ENCODE data around the gene SIRT2. TPM values are rescaled to one million over a fixed set of nuclear protein-coding genes. Genes with fewer than 3 reads are reported as not detected.

SIRT2 gene
- total RNA-seq, 1 donor from 2014 or later, result 54.2 TPM

GRCh38 chr19:38850976-38851621 lies 48.3 kb downstream of the SIRT2 start:
- Mint-ChIP-seq H3K36me3 (ENCODE audit: low read depth) (peaks cover 4% of the 10 kb centered on the region), H3K9me3 (ENCODE audit: low read depth) (no peaks in the 10 kb centered on the region), H3K27ac (ENCODE audit: unreplicated experiment) (peak overlapping the region; percentile 99), H3K27me3 (ENCODE audit: low read depth) (no peaks in the 10 kb centered on the region), H3K4me1 (ENCODE audit: low read depth) (peaks cover 39% of the 10 kb centered on the region), H3K4me3 (ENCODE audit: unreplicated experiment) (peak overlapping the region; percentile 89)
- TF ChIP-seq CTCF (IDR thresholded peaks at IDR 0.05), result peak; percentile 14
- no peak for DNase-seq (ENCODE audit: low spot score)

- peaks cover 10% of the 10 kb centered on the region for H3K36me3 Mint-ChIP-seq (ENCODE audit: low read depth)
- H3K4me1 Mint-ChIP-seq (ENCODE audit: low read depth), result peaks cover 41% of the 10 kb centered on the region
- TF ChIP-seq CTCF (IDR thresholded peaks at IDR 0.05), result peak; percentile 59
- DNase-seq (ENCODE audit: low spot score), result no peak
- no peaks in the 10 kb centered on the region for H3K9me3 Mint-ChIP-seq (ENCODE audit: low read depth)
- H3K27me3 Mint-ChIP-seq (ENCODE audit: low read depth), result no peaks in the 10 kb centered on the region
- peak overlapping the region; percentile 99 for H3K27ac Mint-ChIP-seq (ENCODE audit: unreplicated experiment)
- peak overlapping the region; percentile 89 for H3K4me3 Mint-ChIP-seq (ENCODE audit: unreplicated experiment)
Measured at GRCh38 chr19:38850436-38850975, 48.9 kb downstream of the SIRT2 start.

GRCh38 chr19:38849860-38850435 lies 49.5 kb downstream of the SIRT2 start, which contains the start of gene HNRNPL:
HNRNPL (minus strand) TSS chr19:38849986; CDS start chr19:38849966, 20 bp downstream.
- Mint-ChIP-seq H3K27me3 (ENCODE audit: low read depth) (no peaks in the 10 kb centered on the region), H3K9me3 (ENCODE audit: low read depth) (no peaks in the 10 kb centered on the region), H3K36me3 (ENCODE audit: low read depth) (peaks cover 13% of the 10 kb centered on the region), H3K4me3 (ENCODE audit: unreplicated experiment) (peak within 1 kb of the TSS; percentile 89), H3K27ac (ENCODE audit: unreplicated experiment) (peak within 1 kb of the TSS; percentile 99), H3K4me1 (ENCODE audit: low read depth) (peaks cover 44% of the 10 kb centered on the region)
- TF ChIP-seq CTCF (IDR thresholded peaks at IDR 0.05), result peak; percentile 76
- DNase-seq (ENCODE audit: low spot score), result peak; percentile 99

- Mint-ChIP-seq H3K9me3 (ENCODE audit: low read depth) (no peaks in the 10 kb centered on the region), H3K4me3 (ENCODE audit: unreplicated experiment) (peak overlapping the region; percentile 89), H3K27me3 (ENCODE audit: low read depth) (no peaks in the 10 kb centered on the region), H3K27ac (ENCODE audit: unreplicated experiment) (peak overlapping the region; percentile 99), H3K4me1 (ENCODE audit: low read depth) (peaks cover 44% of the 10 kb centered on the region), H3K36me3 (ENCODE audit: low read depth) (peaks cover 17% of the 10 kb centered on the region)
- DNase-seq (ENCODE audit: low spot score), result peak; percentile 98
- TF ChIP-seq CTCF (IDR thresholded peaks at IDR 0.05), result no peak
Measured at GRCh38 chr19:38849147-38849859, 50.1 kb downstream of the SIRT2 start.
